Progenitor cell of endocrine pancreas (in vitro differentiated cells): Measurements from ENCODE around the gene BAZ1B. TPM values are rescaled to one million over a fixed set of nuclear protein-coding genes. Genes with fewer than 3 reads are reported as not detected.
"Not testable (repeated sequence)": the region's sequence is repeated elsewhere in the genome, so short reads cannot be mapped to it uniquely, and the experiment has no call there.

ENCODE experiments used
- DNase-seq: peaks from one replicate; pipeline ENCODE4 v3.0.0; 2021; ENCODE audit warnings: low spot score; ENCODE audit not compliant: unreplicated experiment
- H3K27ac Mint-ChIP-seq: 2 replicates; pipeline ENCODE4 v1.8.0; 2021; ENCODE audit warnings: mild to moderate bottlenecking, moderate library complexity, mixed read lengths
- H3K27me3 Mint-ChIP-seq: 2 replicates; pipeline ENCODE4 v1.8.0; 2021; ENCODE audit warnings: mixed read lengths
- H3K36me3 Mint-ChIP-seq: 2 replicates; pipeline ENCODE4 v1.8.0; 2022; ENCODE audit warnings: mixed read lengths; ENCODE audit not compliant: insufficient read depth
- H3K4me1 Mint-ChIP-seq: 2 replicates; pipeline ENCODE4 v1.8.0; 2021; ENCODE audit warnings: low read depth, mixed read lengths
- H3K4me3 Mint-ChIP-seq: 2 replicates; pipeline ENCODE4 v1.8.0; 2021; ENCODE audit warnings: low read depth, mild to moderate bottlenecking, moderate library complexity, mixed read lengths
- H3K9me3 Mint-ChIP-seq: 2 replicates; pipeline ENCODE4 v1.8.0; 2021; ENCODE audit warnings: low read depth, mixed read lengths
- total RNA-seq: library from RNA; stranded (reverse); gene quantifications from 2 replicates; pipeline ENCODE4 v1.2.1, GENCODE V29; 2021
- TF ChIP-seq, protein P1 (sequence below): fragments of 200-600 bp; sonication (generic); IDR thresholded peaks from one replicate; pipeline ENCODE4 v1.5.0; 2021; ENCODE audit warnings: antibody characterized with exemption, mild to moderate bottlenecking; ENCODE audit not compliant: unreplicated experiment

BAZ1B gene
- total RNA-seq, 1 donor from 2014 or later, result 92.1 TPM

DNA sequence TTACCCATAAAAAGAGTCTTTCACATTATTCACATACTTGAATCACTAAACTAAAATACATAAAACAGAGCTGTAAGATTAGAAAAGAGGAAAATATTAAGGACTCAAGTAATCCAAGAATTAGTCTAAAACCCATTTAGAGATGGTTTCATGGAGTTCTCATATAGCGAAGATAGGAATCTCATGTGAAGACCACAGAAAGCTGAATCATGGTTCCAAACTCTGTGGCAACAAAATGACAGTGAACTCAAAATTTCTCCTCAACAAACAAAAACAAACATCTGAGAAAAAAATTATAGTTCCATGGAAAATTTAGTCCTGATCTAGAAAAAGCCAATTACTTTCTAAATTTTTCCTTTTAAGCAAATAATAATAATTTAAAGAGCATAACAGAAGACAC is 34.6 kb downstream of the BAZ1B start:
- TF ChIP-seq, protein P1, sequence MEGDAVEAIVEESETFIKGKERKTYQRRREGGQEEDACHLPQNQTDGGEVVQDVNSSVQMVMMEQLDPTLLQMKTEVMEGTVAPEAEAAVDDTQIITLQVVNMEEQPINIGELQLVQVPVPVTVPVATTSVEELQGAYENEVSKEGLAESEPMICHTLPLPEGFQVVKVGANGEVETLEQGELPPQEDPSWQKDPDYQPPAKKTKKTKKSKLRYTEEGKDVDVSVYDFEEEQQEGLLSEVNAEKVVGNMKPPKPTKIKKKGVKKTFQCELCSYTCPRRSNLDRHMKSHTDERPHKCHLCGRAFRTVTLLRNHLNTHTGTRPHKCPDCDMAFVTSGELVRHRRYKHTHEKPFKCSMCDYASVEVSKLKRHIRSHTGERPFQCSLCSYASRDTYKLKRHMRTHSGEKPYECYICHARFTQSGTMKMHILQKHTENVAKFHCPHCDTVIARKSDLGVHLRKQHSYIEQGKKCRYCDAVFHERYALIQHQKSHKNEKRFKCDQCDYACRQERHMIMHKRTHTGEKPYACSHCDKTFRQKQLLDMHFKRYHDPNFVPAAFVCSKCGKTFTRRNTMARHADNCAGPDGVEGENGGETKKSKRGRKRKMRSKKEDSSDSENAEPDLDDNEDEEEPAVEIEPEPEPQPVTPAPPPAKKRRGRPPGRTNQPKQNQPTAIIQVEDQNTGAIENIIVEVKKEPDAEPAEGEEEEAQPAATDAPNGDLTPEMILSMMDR, result no peak
- no peak for DNase-seq
- Mint-ChIP-seq H3K27me3 (no peaks in the 10 kb centered on the region), H3K9me3 (no peaks in the 10 kb centered on the region), H3K4me1 (no peaks in the 10 kb centered on the region), H3K4me3 (no peak overlapping the region), H3K36me3 (peaks cover 20% of the 10 kb centered on the region), H3K27ac (no peak overlapping the region)

DNA sequence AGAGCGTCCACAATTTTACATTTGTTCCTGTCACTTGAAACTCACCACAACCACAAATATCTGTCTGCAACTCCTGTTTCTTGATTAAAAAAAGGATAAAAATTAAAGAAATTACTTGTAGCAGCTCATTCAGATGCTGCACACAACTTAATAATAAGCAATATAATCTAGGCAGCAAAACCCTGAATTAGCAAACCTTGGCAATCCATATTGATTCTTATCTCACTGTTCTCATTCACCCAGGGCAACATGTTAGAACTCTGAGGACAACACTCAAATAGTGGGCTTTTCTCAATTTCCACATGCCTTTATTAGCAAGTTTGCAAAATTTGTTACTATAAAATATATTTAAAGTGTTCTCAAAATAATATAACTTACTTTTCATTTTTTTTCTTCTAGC is 38.9 kb downstream of the BAZ1B start:
- H3K4me1 Mint-ChIP-seq, result peaks cover 2% of the 10 kb centered on the region
- no peaks in the 10 kb centered on the region for H3K27me3 Mint-ChIP-seq
- no peak for DNase-seq
- peaks cover 33% of the 10 kb centered on the region for H3K36me3 Mint-ChIP-seq
- no peaks in the 10 kb centered on the region for H3K9me3 Mint-ChIP-seq
- TF ChIP-seq, protein P1, result no peak
- H3K4me3 Mint-ChIP-seq, result no peak overlapping the region
- no peak overlapping the region for H3K27ac Mint-ChIP-seq

DNA sequence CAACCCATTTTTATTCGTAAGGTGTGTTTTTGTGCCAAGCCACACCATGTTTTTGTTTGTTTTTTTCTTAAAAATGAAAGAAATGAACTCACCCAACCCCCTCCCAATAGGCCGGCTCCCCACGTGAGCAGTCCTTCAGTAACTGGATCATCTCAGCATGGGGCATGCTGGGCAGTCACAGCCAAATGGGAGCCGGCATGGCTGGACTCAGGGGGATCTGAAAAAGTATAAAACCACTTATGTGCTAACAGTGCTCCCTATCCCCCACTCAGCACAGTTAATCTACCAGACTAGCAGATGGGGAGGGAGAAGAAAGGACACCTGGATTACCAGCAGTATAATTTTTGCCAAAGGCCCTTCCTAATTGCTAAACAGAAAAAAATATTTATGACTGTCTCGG is 39.3 kb downstream of the BAZ1B start:
- Mint-ChIP-seq H3K36me3 (peaks cover 34% of the 10 kb centered on the region), H3K4me3 (no peak overlapping the region), H3K4me1 (peaks cover 2% of the 10 kb centered on the region), H3K27ac (no peak overlapping the region), H3K9me3 (no peaks in the 10 kb centered on the region), H3K27me3 (no peaks in the 10 kb centered on the region)
- TF ChIP-seq, protein P1, result no peak
- DNase-seq, result no peak

DNA sequence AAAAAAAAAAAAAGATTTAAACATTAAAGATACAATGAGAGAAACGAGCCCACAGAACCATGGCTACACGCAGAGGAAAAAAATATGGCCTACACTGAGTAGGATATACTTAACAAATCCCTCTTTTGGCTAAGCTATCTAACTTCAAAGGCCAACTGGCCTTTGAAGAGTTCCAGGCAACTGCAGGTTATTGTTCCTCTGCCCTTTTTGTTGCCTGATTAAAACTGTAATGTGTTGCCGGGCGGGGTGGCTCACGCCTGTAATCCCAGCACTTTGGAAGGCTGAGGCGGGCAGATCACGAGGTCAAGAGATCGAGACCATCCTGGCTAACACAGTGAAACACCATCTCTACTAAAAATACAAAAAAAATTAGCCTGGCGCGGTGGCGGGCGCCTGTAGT is 40.6 kb downstream of the BAZ1B start:
- not testable (repeated sequence) for H3K27ac Mint-ChIP-seq, H3K27me3 Mint-ChIP-seq, H3K4me1 Mint-ChIP-seq, DNase-seq, H3K4me3 Mint-ChIP-seq, H3K9me3 Mint-ChIP-seq
- peaks cover 35% of the 10 kb centered on the region for H3K36me3 Mint-ChIP-seq

DNA sequence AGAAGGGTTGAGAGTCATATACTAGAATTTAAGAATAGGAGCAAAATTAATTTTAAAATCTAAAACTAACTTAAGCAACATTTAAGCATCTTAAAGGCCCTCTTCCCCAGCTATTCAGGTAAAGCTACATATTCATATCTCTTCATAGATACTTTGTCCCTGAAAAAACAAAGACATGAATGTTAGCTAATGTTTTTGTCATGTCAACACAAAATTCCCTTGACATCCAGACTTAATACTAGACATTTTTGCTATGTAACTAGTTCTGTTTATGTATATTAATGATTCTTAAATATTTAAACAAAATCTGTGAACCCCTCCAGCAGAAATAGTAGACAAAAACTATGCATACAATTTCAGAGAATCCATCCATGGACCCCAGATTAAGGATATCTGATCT is 43.5 kb downstream of the BAZ1B start:
- Mint-ChIP-seq H3K27me3 (no peaks in the 10 kb centered on the region), H3K9me3 (no peaks in the 10 kb centered on the region), H3K4me1 (peaks cover 2% of the 10 kb centered on the region), H3K36me3 (peaks cover 39% of the 10 kb centered on the region), H3K27ac (no peak overlapping the region), H3K4me3 (no peak overlapping the region)
- TF ChIP-seq, protein P1, result no peak
- no peak for DNase-seq

DNA sequence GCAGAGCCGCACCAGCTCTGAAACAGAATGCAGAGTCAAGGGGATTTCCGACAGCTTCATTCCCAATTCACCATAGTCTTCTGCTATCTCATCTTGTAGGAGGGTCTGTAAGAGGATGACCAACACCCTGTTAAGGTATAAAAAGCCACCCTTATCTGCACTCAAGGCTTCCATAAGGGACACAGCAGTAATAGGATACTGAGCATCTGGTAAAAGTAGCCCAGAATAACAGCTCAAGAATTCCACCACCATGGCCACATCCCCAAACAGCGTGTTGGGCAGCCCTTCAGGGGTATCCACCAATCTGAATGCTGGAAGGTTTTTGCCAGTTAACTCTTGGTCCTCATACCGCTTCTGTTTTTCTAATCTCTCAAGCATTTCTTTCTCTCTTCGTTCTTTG is 44.7 kb downstream of the BAZ1B start:
- H3K4me3 Mint-ChIP-seq, result no peak overlapping the region
- no peaks in the 10 kb centered on the region for H3K9me3 Mint-ChIP-seq
- no peaks in the 10 kb centered on the region for H3K27me3 Mint-ChIP-seq
- H3K27ac Mint-ChIP-seq, result no peak overlapping the region
- peaks cover 2% of the 10 kb centered on the region for H3K4me1 Mint-ChIP-seq
- DNase-seq, result no peak
- TF ChIP-seq, protein P1, result no peak
- H3K36me3 Mint-ChIP-seq, result peaks cover 37% of the 10 kb centered on the region
